Adrenal gland (tissue), 12 donors: Measurements from ENCODE around the gene POLR2B. TPM values are rescaled to one million over a fixed set of nuclear protein-coding genes. Genes with fewer than 3 reads are reported as not detected.

Source experiments
- DNase-seq, 7 donors: peaks; one replicate each; pipeline ENCODE4 v3.0.0-alpha.2; 2019 to 2020
- H3K27ac ChIP-seq, 5 donors: fragments of 200-600 bp; sonication (generic) in 4 of 5; 1 replicate in 3 of 5; 2 replicates in 2 of 5; pipeline versions ENCODE4 v1.5.1 to v1.8.0; 2016 to 2020; ENCODE audit warnings: mild to moderate bottlenecking in 1 of 5
- H3K27me3 ChIP-seq: fragments of 200-600 bp; 2 replicates; pipeline ENCODE4 v1.8.0; 2021
- H3K36me3 ChIP-seq, 2 donors: fragments of 200-600 bp; replicated peaks in 1 of 2; 1 replicate in 1 of 2; 2 replicates in 1 of 2; pipeline versions ENCODE4 v1.5.1 to v1.8.0; 2018 to 2022
- H3K4me1 ChIP-seq, 2 donors: fragments of 200-600 bp; replicated peaks in 1 of 2; 1 replicate in 1 of 2; 2 replicates in 1 of 2; pipeline versions ENCODE4 v1.5.1 to v1.8.0; 2018 to 2021
- H3K4me3 ChIP-seq, 4 donors: fragments of 200-600 bp; sonication (generic) in 3 of 4; one replicate each; pipeline ENCODE4 v1.5.1; 2016 to 2018
- H3K9me3 ChIP-seq, 3 donors: fragments of 200-600 bp; sonication (generic) in 1 of 3; replicated peaks in 1 of 3; 1 replicate in 2 of 3; 2 replicates in 1 of 3; pipeline versions ENCODE4 v1.5.1 to v1.8.0; 2016 to 2021
- CTCF ChIP-seq, 6 experiments: fragments of 450-650 bp in 4 of 6; fragments of 200-600 bp in 2 of 6; sonication (generic) in 1 of 6; IDR thresholded peaks; 1 replicate in 5 of 6; 2 replicates in 1 of 6; pipeline versions ENCODE4 v1.5.1 to v1.8.0; 2016 to 2021; ENCODE audit warnings: antibody characterized with exemption in 6 of 6, mild to moderate bottlenecking in 2 of 6, moderate library complexity in 1 of 6
- POLR2A ChIP-seq, 2 donors: fragments of 450-650 bp; IDR thresholded peaks; one replicate each; pipeline ENCODE4 v1.6.1; 2017; ENCODE audit warnings: antibody characterized with exemption in 2 of 2, mild to moderate bottlenecking in 2 of 2, moderate library complexity in 1 of 2
- WGBS, 4 donors: extraction: QIAGEN DNeasy Blood & Tissue Kit in 2 of 4; methylation state at CpG; one replicate each; pipeline versions ENCODE4 v1.1.5 to v1.1.7; 2013 to 2017; 5-methylcytosine and 5-hydroxymethylcytosine counted together
- intact Hi-C, 2 donors: fragments of 100-400 bp; cut with DNase I; formaldehyde crosslinking; loops; one replicate each; pipeline versions ENCODE4 v1.14.1 to v1.15.0; 2022 to 2023
- polyA plus RNA-seq, 3 donors: library from polyadenylated mRNA; stranded (reverse); fragments of 200-250 nt in 2 of 3; fragments of 350-450 nt in 1 of 3; fragmentation: Illumina TruSeq in 1 of 3; extraction: RNeasy Lipid Tissue Mini Kit (QIAGEN cat#74804) in 1 of 3; gene quantifications; one replicate each; pipeline ENCODE4 v1.2.3, GENCODE V29; 2013 to 2014
- total RNA-seq, 9 donors: library from RNA; depleted of rRNA in 4 of 9; stranded (reverse); fragments of >200 nt in 4 of 9; fragments of 120-200 nt in 1 of 9; fragmentation: NEBNext Ultra II Directional in 1 of 9; extraction: Animal tissue kit (Norgen Biotek cat#: 25700) in 1 of 9; gene quantifications; one replicate each; pipeline versions ENCODE4 v1.1.0 to v1.2.4, GENCODE V29; 2013 to 2023
- donor health status: healthy with polysubstance abuse.
- donor health status: Bipolar disorder and iron deficiency.
- donor health status: DM: yes; HTN: yes; CAD: no.
- donor health status: DM: no; HTN: no; CAD: no.
- donor health status: DM: no; HTN: no; CAD: no.
- donor health status: DM: yes; HTN: yes; CAD: no.

Gene POLR2B
- total and polyA plus RNA-seq, 12 donors, result 21.2 to 126 (median 74.2) TPM

GRCh38 chr4:56953680-56954520 lies 24.8 kb upstream of the POLR2B start:
- no peaks in the 10 kb centered on the region for H3K36me3 ChIP-seq
- intact Hi-C loops, result no loop called here
- no peak overlapping the region for H3K4me3 ChIP-seq
- WGBS, 4 donors, result 84 to 95% (median 92%) methylated on average over 9 of the region's 9 CpGs
- H3K9me3 ChIP-seq, result no peaks in the 10 kb centered on the region
- no peaks in the 10 kb centered on the region for H3K27me3 ChIP-seq
- no peak for TF ChIP-seq POLR2A (IDR thresholded peaks at IDR 0.05)
- TF ChIP-seq CTCF (IDR thresholded peaks at IDR 0.05), result no peak
- no peaks in the 10 kb centered on the region for H3K4me1 ChIP-seq
- H3K27ac ChIP-seq, result no peak overlapping the region
- no peak for DNase-seq

GRCh38 chr4:56958111-56958517 lies 20.6 kb upstream of the POLR2B start:
- H3K4me3 ChIP-seq, result no peak overlapping the region
- DNase-seq, result peak; percentile 48 to 92 (median 76)
- H3K4me1 ChIP-seq, result no peaks in the 10 kb centered on the region
- WGBS, 4 donors, result 39 to 53% (median 44%) methylated on average over 7 of the region's 7 CpGs
- TF ChIP-seq CTCF (IDR thresholded peaks at IDR 0.05), result no peak
- no peak for TF ChIP-seq POLR2A (IDR thresholded peaks at IDR 0.05)
- intact Hi-C loops, result no loop called here
- no peaks in the 10 kb centered on the region for H3K27me3 ChIP-seq
- H3K27ac ChIP-seq, result peak overlapping the region in 2 of 5 donors; percentile 44 to 46
- no peaks in the 10 kb centered on the region for H3K9me3 ChIP-seq
- H3K36me3 ChIP-seq, result peaks cover 0 to 14% of the 10 kb centered on the region in 2 donors

- intact Hi-C loops, result no loop called here
- no peak overlapping the region for H3K4me3 ChIP-seq
- TF ChIP-seq POLR2A (IDR thresholded peaks at IDR 0.05) (no peak), CTCF (IDR thresholded peaks at IDR 0.05) (no peak)
- WGBS, 4 donors, result 75 to 90% (median 79%) methylated on average over 1 of the region's 1 CpG
- no peaks in the 10 kb centered on the region for H3K9me3 ChIP-seq
- H3K27me3 ChIP-seq, result no peaks in the 10 kb centered on the region
- DNase-seq, result no peak
- H3K27ac ChIP-seq, result no peak overlapping the region
- H3K36me3 ChIP-seq, result peaks cover 0 to 24% of the 10 kb centered on the region in 2 donors
- no peaks in the 10 kb centered on the region for H3K4me1 ChIP-seq
These were observed 19.6 kb upstream of the POLR2B start for GRCh38 chr4:56959100-56959499.

GRCh38 chr4:56961107-56961500 lies 17.6 kb upstream of the POLR2B start:
- no peaks in the 10 kb centered on the region for H3K9me3 ChIP-seq
- TF ChIP-seq POLR2A (IDR thresholded peaks at IDR 0.05), result no peak
- no peak for DNase-seq
- WGBS, 4 donors, result 92 to 100% (median 98%) methylated on average over 2 of the region's 2 CpGs
- no peaks in the 10 kb centered on the region for H3K4me1 ChIP-seq
- intact Hi-C loops, result no loop called here
- peaks cover 0 to 40% of the 10 kb centered on the region in 2 donors for H3K36me3 ChIP-seq
- no peak overlapping the region for H3K4me3 ChIP-seq
- H3K27me3 ChIP-seq, result no peaks in the 10 kb centered on the region
- H3K27ac ChIP-seq, result no peak overlapping the region

GRCh38 chr4:56971383-56971782 lies 7.3 kb upstream of the POLR2B start:
- 94 to 98% (median 96%) methylated on average over 2 of the region's 2 CpGs for WGBS, 4 donors
- no peak for DNase-seq
- Histone ChIP-seq H3K4me1 (peaks cover 10 to 16% of the 10 kb centered on the region in 2 donors), H3K27me3 (no peaks in the 10 kb centered on the region), H3K4me3 (no peak overlapping the region), H3K27ac (no peak overlapping the region), H3K36me3 (peaks cover 0 to 52% of the 10 kb centered on the region in 2 donors), H3K9me3 (no peaks in the 10 kb centered on the region)
- TF ChIP-seq POLR2A (IDR thresholded peaks at IDR 0.05) (no peak), CTCF (IDR thresholded peaks at IDR 0.05) (no peak)
- intact Hi-C loops, result no loop called here
